ENCODE results near the gene FRAT2.

Gene FRAT2

DNA sequence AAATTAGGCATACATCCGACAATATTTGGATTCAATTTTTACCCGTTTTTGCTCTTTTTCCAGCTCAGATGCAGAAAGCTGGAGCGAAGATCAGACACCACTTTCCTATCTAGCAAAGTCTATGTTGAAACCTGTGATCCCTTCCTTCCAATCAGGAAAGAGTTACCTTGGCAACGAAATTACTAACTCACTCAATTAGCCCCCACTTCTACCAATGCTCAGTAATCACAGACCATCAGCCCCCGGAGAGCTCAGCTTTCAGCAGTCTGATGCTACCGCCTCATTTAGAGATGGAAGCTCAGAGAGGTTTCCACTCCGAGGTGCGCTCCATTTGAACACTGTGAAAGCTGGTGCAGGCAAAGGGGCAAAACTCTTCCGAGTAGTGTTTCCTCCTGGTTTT is 8.8 kb downstream of the FRAT2 start:
- DNase-seq (ENCODE audit: low spot score): no peak

DNA sequence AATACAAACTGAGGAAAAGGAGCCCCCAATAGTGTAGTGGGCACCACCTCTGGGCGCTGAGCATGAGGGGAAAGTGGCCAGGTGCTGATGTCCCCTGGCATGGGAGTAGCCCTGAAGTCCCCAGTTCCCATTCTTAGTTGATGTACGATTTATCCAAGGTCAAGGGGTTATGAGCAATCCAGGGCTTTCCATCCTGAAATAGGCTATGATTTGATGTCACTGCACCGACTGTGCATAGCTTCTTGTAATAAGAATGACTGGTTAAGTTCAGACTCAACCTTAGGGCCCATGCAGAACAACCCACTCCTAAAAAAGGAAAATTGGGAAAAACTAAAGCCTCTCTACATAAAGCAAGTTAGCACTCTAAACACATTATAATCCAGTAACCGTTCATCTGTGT is 11.0 kb downstream of the FRAT2 start:
- DNase-seq (ENCODE audit: low spot score): no peak

DNA sequence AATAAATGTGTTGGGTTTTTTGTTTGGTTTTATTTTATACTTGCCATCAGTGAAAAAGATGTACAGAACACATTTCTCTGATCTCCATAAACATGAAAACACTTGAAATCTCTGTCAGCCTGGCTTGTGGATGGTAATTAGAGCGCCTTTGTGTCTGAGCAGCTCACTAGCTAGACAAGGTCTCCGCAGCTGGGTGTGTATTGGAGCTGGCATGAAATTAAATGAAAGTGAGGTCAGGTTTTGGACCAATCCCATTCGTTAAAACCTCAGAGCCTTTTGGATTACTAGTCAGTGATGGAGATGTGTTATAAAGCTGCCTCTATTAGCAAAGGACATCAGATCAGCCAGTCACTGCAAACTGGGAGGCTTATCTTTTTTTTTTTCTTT is 12.7 kb downstream of the FRAT2 start:
- no peak for DNase-seq (ENCODE audit: low spot score)

DNA sequence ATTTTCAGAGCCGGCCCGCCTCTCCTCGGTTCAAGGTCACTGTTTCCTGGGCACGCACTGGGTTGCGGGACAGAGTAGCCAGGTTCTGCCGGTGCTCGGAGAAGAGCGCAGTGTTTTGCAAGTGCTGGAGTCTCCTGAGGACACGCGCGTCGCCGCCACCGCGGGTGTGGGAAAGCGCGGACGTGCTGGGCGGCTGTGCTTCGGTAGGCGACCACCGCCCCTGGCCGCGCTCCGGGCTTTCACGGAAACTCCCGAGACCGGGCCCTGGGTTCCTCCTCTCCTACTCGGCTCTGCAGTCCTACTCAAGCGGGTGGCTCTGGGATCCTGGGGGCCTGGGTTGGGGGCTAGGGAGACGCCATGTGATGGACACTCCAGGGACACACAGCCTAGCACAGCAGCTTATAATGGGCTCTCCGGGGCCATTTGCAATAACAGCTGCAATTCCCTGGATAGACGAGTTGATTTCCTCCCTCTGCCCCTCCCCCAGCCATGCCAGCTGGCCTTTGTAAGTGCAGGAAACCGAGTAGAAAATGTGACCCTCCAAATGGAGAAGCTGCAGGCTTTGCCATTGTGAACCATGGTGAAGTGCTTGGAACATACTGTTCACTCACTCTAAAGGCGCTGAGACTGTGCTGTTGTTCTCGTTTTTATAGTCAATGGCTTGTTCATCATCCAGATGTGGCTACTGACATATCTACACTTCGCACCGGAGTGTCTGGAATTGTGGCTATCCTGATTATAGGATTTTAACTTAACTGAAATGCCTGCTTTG is 13.3 kb downstream of the FRAT2 start:
- DNase-seq (ENCODE audit: low spot score): no peak

DNA sequence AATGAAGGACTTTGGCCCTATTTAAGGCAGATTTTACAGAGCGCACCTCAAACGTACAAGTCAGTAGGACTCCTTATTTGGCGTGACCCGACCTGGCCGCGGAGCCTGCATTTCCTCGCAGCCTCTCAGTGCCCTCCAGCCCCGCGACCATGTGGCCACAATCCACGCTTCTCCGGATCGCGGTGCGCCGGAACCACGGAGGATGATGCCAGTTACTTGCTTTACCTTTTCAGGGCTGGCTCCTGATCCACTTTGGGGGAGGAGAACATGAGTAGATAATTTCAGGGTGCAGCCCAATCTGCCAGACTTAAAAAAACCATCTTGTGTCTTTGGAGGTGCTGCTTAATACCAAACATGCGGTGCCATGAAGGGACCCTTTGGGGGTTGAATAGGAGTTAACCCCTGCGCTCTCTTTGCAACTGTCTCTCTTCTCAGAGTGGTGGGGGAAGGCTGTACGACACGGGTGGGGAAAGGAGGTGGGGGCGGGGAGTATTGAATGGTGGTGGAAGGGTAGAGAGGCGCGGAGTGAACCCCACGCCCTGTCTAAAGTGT is 14.0 kb downstream of the FRAT2 start:
- DNase-seq (ENCODE audit: low spot score): no peak

DNA sequence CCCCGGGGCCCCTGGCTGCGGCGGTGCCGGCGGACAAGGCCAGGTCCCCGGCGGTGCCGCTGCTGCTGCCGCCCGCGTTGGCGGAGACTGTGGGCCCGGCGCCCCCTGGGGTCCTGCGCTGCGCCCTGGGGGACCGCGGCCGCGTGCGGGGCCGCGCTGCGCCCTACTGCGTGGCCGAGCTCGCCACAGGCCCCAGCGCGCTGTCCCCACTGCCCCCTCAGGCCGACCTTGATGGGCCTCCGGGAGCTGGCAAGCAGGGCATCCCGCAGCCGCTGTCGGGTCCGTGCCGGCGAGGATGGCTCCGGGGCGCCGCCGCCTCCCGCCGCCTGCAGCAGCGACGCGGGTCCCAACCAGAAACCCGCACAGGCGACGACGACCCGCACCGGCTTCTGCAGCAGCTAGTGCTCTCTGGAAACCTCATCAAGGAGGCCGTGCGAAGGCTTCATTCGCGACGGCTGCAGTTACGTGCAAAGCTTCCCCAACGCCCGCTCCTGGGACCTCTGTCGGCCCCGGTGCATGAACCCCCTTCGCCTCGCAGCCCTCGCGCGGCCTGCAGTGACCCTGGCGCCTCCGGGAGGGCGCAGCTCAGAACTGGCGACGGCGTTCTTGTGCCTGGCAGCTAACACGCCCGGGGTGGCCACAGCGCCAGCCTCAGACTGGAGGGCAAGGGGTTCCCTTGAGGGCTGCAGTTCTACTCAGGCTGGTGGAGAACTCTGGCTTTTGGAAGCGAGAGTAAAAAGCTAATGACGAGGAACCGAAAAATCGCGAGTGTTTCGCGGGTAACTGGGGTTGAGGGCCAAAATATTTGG is 14.7 kb downstream of the FRAT2 start:
- DNase-seq (ENCODE audit: low spot score): peak; percentile 48

DNA sequence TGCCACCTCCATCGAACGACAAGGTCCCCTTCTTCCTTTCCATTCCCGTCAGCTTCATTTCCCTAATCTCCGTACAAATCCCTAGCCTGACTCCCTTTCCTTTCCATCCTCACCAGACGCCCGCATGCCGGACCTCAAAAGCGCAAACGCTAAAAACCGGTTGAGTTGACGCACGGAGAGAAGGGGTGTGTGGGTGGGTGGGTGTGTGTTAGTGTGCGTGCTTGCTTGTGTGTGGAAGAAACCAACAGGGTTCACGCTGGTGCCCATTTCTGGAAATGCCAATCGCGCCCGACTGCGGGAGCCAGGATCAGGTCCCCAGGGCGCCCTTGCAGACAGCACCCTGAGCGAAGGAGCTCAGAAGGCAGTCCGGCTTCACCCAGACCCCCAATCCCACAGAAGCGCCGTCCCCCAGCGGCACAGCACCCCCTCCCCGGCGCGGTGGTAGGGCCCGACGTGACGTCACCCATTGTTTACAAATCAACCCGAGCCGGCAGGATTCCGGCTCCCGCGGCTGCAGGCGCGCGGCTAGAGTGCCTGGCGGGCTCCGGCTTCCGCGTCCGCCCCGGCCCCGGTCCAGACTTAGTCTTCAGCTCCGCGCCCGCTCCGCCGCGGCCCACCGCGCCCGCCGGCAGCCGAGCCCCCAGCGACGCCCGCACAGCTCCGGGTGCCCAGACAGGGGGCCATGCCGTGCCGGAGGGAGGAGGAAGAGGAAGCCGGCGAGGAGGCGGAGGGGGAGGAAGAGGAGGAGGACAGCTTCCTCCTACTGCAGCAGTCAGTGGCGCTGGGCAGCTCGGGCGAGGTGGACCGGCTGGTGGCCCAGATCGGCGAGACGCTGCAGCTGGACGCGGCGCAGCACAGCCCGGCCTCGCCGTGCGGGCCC is 15.5 kb downstream of the FRAT2 start, which contains the start of gene FRAT1:
FRAT1 (plus strand) TSS at position 500 of the 880 bp plus-strand sequence; CDS start at position 683, 183 bp downstream.
- peak; percentile 80 for DNase-seq (ENCODE audit: low spot score)

DNA sequence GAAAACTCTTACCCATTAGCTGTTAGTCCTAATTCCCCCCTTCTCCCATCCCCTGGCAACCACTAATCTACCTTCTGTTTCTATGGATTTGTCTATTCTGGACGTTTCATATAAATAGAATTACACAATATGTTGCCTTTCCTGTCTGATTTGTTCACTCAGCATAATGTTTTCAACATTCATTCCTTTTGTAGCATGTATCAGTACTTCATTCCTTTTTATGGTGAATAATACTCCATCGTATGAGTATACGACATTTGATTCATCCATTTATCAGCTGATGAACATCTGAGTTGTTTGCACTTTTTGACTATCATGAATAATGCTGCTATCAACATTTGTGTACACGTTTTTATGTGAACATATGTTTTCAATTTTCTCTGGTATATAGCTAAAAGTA is 19.9 kb downstream of the FRAT2 start:
- DNase-seq (ENCODE audit: low spot score): no peak

DNA sequence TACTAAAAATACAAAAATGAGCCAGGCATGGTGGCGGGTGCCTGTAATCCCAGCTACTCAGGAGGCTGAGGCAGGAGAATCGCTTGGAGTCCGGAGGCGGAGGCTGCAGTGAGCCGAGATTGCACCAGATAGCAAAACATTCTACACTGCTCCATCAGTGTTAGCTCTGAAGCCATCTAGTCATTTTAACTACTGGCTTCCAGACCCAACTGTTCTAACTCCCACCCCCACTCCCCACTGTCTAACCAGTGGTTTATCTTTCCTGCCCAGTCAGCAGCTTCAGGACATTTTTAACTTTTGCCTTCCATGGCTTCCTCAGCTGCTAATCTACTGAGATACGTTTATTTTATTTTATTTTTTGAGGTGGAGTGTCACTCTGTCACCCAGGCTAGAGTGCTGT is 21.6 kb downstream of the FRAT2 start:
- no peak for DNase-seq (ENCODE audit: low spot score)

DNA sequence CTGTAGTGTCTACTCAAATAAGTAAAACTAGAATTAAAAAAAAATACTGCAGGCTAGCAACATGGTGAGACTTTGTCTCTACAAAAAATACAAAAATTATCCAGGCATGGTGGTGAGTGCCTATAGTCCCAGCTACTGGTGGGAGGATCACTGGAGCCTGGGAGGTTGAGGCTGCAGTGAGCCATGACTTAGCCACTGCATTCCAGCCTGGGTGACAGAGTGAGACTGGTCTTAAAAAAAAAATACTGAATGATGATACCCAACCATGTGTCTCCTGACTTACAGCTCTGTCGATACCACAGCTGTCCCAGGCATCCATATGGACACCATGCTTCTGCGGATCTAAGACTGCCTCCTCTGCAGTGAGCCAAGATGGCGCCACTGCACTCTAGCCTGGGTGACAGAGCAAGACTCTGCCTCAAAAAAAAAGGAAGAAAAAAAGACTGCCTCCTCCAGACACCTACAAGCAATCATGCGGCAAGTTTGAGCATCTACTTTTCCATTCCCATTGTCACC is 23.4 kb downstream of the FRAT2 start:
- DNase-seq (ENCODE audit: low spot score): no peak

DNA sequence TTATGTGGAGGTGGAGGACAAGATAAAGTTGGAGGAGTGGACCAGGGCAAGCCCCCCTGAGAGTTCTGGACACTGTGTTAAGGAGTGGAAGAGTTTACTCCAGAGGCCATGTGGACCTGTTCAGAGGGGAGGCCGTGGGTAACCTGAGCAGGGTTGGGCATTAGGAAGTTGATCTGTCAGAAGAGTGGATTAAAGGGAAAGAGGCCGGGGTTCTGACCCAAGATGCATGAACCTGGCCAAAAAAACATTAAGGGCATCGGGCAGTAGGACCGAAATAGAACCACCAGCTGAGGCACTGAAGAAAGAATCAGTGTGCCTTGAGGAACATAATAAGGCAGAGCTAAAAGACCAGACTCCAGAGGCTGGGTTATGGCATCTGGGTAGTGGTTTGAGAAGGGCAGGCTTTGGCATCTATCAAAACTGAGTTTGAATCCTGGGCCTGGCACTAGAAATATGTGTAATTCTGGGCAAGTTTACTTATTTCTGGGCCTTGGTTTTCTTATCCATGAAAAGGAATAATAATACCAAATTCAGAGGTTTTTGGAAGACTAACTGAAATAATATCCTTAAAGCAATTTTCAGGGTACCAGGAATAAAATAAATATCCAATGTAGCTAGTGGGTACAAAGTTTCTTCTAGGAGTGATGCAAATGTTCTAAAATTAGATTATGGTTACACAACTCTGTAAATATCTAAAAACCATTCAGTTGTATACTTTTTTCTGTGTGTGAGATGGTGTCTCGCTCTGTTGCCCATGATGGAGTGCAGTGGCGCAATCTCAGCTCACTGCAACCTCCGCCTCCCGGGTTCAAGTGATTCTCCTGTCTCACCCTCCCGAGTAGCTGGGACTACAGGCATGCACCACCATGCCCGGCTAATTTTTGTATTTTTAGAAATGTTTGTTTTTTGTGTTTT is 26.4 kb downstream of the FRAT2 start:
- no peak for DNase-seq (ENCODE audit: low spot score)

DNA sequence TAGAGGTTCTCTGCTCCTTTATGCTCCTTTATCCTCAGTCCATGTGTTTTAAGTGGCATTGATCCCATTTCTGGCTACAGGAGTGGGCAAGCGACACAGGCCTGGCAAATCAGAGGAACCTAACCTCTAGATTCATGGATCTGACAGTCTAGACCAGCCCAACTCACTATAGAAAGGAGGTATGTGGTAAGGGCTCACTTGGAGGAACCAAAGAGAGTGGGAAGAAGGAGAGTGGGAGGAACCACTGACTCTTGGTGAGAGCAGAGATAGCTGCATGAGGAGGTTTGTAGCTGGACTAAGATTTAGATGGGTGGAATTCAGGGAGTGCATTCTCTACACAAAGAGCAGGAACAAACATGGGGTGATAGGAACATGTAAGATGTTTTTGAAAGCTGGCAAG is 27.1 kb downstream of the FRAT2 start:
- DNase-seq (ENCODE audit: low spot score): no peak

DNA sequence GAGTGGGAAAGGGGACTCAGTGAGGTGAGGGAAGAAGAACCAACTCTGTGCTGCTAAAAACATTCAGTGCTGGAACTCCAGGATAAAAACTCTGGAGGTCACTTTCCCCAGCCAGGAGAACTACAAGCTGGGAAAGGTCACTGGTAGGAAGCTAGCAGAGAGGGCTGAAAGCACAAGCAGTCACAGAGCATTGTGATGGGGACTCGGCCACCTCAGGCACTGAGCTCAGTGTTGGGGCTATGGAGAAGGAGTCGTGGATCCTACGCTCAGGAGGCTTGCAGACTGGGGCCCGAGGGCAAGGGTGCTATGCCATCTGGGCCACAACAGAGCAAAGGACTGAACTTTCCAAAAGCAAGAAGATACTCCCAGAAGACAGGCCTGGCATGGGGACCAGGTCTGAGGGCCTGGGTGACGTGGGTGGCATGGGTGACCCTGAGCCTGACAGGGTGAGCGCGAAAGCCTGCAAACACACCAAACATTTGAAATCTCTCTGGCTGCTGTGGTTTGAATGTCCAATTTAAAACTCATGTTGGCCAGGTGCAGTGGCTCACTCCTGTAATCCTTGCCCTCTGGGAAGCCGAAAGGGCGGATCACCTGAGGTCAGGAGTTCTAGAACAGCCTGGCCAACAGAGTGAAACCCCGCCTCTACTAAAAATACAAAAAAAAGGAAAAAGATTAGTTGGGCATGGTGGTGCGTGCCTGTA is 32.3 kb downstream of the FRAT2 start:
- no peak for DNase-seq (ENCODE audit: low spot score)

DNA sequence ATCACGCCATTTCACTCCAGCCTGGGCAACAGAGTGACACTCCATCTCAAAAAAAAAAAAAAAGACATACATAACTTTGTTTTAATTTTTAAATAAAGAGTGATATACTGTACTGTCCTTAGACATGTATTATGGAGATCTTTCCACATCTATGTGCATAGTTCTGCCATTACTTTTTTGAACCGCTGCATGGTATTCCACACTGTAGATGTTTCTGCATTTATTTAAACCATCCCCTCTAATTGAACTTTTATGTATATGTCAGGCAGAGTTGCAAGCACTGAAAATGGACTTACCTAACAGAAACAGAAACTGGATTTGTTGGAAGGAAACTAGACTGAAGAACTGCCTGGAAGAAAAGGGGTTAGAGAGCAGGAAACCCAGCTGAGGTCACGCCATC is 33.5 kb downstream of the FRAT2 start:
- DNase-seq (ENCODE audit: low spot score): no peak

DNA sequence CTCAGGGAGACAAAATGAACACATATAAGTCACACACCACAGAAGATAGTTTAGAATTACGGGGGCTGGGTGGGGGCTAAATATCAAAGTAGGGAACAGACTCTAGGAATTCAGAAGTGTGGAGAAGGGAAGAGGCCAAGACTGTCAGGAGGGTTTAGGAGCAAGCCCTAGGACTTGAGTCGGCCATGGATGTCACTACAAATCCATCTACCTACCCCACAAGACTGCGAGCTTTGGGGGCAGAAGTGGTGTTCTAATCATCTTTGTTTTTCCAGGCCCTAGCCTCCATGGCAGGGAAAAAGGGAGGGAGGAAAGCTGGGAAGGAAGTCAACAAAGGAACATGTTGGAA is 36.3 kb downstream of the FRAT2 start:
- DNase-seq (ENCODE audit: low spot score): no peak

DNA sequence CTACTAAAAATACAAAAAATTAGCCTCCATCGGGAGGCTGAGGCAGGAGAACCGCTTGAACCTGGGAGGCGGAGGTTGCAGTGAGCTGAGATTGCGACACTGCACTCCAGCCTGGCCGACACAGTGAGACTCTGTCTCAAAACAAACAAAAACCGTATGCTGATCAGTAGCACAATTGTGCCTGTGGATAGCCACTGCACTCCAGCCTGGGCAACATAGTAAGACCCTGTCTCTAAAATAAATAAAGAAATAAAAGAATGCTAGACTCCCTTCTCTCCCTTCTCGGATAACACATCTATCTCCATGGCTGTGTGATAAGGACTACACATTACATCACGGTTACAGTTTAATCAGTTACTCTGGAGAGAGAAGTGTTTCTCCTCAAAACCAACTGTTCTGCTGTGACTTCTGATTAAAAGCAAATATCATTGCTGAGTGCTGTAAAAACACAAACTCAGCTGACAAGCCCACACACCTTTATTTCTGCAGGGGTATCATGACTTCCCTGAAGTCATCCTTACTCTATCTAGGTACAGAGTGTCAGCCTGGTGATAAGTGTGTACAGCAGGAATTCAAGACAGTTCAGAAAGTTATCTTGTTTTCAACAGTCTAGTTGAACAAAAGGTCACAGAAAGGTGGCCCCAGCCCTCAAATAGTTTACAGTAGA is 36.8 kb downstream of the FRAT2 start:
- DNase-seq (ENCODE audit: low spot score): no peak

DNA sequence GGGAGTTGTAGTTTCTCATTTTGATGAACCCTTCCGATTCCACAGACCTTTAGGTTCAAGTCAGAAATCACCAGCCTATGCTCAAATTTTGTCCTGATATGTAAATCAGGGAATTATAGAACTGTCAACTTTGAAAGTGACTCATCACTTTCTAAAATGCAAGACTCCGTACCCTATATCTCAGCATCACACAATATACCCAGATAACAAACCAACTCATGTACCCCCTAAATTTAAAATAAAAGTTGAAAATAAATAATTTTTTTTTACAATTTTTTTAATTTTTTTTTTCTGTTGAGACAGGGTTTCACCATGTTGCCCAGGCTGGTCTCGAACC is 41.7 kb downstream of the FRAT2 start:
- DNase-seq (ENCODE audit: low spot score): no peak

DNA sequence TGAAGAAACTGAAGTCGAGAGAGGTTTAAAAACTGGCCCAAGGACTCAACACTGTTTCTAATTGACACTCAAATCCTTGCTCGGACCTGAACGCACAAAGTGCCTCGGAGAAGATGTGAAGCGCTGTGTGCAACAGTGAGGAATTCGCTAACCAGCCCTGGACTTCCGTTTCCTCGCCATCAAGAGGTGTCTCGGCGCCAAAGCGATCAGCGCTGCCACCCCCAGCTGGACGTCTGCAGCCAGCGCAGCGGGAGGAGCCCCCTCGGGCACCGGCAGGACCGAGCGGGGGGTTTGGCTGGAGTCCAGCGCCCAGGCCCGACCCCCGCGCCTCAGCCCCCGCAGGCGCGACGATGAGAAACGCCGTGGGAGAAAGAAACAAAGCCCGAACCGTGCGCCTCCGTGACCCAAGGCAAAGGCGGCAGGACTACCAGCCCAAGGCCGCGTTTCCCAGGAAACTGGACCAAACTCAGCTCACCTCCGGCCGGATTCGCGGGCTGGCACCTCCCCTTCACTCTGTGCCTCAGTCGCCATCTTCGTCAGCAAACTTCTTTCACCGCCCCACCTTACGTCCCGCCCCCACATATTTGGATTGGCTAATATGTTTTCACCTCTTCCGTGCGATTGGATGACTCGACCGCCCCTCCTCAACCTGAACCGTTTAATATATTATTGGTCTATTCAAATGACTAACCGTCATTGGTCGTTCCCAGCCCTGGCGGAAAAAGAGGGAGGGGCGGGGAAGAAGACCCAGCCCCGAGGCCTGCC is 42.2 kb downstream of the FRAT2 start, which contains the start of gene ARHGAP19:
ARHGAP19 (minus strand) TSS at position 541 of the 765 bp plus-strand sequence; CDS start at position 531, 10 bp downstream.
- DNase-seq (ENCODE audit: low spot score): peak; percentile 98
